ENCODE measurements around the gene NPTN. TPM values are rescaled to one million over a fixed set of nuclear protein-coding genes. Genes with fewer than 3 reads are reported as not detected.

Gene NPTN
- total RNA-seq, 2 experiments from 2014 or later: 41.5 to 43.2 TPM

GRCh38 chr15:73679964-73680363, 46.8 kb upstream of the NPTN start:
- ChIA-PET CTCF (ENCODE audit: unreplicated experiment) (no interaction called here), POLR2A (no interaction called here)
- H2AFZ ChIP-seq (ENCODE audit: low read length): no peak overlapping the region
- no peaks in the 10 kb centered on the region for H3K36me3 ChIP-seq (ENCODE audit: insufficient read depth, low read length)
- H4K20me1 ChIP-seq (ENCODE audit: insufficient read depth, low read length): no peaks in the 10 kb centered on the region
- BruUV-seq (replicated peaks): no TSS peak
- TF ChIP-seq EZH2phosphoT487 (IDR thresholded peaks at IDR 0.05; ENCODE audit: borderline replicate concordance, low read depth, low read length): no peak
- no peak for TF ChIP-seq CTCF (conservative IDR thresholded peaks at IDR 0.05; ENCODE audit: low read length)
- H3K9me3 ChIP-seq (ENCODE audit: low read length): no peaks in the 10 kb centered on the region
- intact Hi-C loops (cut with micrococcal nuclease; ENCODE audit: unreplicated experiment): no loop called here
- no peaks in the 10 kb centered on the region for H3K9me2 ChIP-seq (ENCODE audit: insufficient read depth, low read length)
- no peak for DNase-seq (ENCODE audit: low spot score)
- H3K27ac ChIP-seq (ENCODE audit: low read depth, low read length, poor library complexity, severe bottlenecking): no peak overlapping the region
- H3K4me1 ChIP-seq (ENCODE audit: insufficient read depth, low read length, poor library complexity, severe bottlenecking): no peaks in the 10 kb centered on the region
- no peak overlapping the region for H3K4me2 ChIP-seq (ENCODE audit: low read length)
- no peaks in the 10 kb centered on the region for H3K79me2 ChIP-seq (ENCODE audit: insufficient read depth, low read depth, low read length)
- no peak overlapping the region for H3K4me3 ChIP-seq (ENCODE audit: low read depth, low read length, poor library complexity, severe bottlenecking)

DNA sequence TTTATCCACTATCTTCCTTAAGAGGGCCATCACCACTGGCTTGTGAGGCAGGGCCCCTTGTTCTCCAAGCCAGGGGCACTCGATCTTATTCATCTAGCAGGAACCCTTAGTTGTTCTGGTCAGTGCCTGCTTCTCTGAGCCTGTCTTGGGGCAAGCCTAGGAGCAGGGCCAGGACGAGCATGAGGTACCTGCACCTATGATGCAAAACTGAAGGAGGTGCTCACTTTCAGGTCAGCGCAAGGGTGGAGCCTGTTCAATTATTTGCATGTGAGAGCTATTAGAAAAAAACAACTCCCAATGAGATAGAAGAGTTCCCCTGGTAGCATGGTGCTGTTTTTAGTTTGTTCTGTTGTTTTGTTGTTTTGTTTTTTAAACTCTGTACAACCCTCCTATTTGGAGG, 46.0 kb upstream of the NPTN start:
- intact Hi-C loops (cut with micrococcal nuclease; ENCODE audit: unreplicated experiment): no loop called here
- Histone ChIP-seq H3K9me3 (ENCODE audit: low read length) (no peaks in the 10 kb centered on the region), H3K4me3 (ENCODE audit: low read depth, low read length, poor library complexity, severe bottlenecking) (no peak overlapping the region), H3K79me2 (ENCODE audit: insufficient read depth, low read depth, low read length) (no peaks in the 10 kb centered on the region), H3K4me2 (ENCODE audit: low read length) (no peak overlapping the region), H3K9me2 (ENCODE audit: insufficient read depth, low read length) (no peaks in the 10 kb centered on the region), H3K36me3 (ENCODE audit: insufficient read depth, low read length) (no peaks in the 10 kb centered on the region), H3K27ac (ENCODE audit: low read depth, low read length, poor library complexity, severe bottlenecking) (no peak overlapping the region), H3K4me1 (ENCODE audit: insufficient read depth, low read length, poor library complexity, severe bottlenecking) (no peaks in the 10 kb centered on the region), H2AFZ (ENCODE audit: low read length) (no peak overlapping the region), H4K20me1 (ENCODE audit: insufficient read depth, low read length) (no peaks in the 10 kb centered on the region)
- DNase-seq (ENCODE audit: low spot score): no peak
- ChIA-PET CTCF (ENCODE audit: unreplicated experiment) (no interaction called here), POLR2A (no interaction called here)
- no peak for TF ChIP-seq EZH2phosphoT487 (IDR thresholded peaks at IDR 0.05; ENCODE audit: borderline replicate concordance, low read depth, low read length)
- TF ChIP-seq CTCF (conservative IDR thresholded peaks at IDR 0.05; ENCODE audit: low read length): no peak
- no TSS peak for BruUV-seq (replicated peaks)

GRCh38 chr15:73678498-73678897, 45.3 kb upstream of the NPTN start:
- no peaks in the 10 kb centered on the region for H3K9me3 ChIP-seq (ENCODE audit: low read length)

More at GRCh38 chr15:73678498-73678897, 45.3 kb upstream of the NPTN start:
- H3K79me2 ChIP-seq (ENCODE audit: insufficient read depth, low read depth, low read length): no peaks in the 10 kb centered on the region
- no peak overlapping the region for H3K4me3 ChIP-seq (ENCODE audit: low read depth, low read length, poor library complexity, severe bottlenecking)
- POLR2A ChIA-PET: no interaction called here
- no TSS peak for BruUV-seq (replicated peaks)
- no peaks in the 10 kb centered on the region for H3K4me1 ChIP-seq (ENCODE audit: insufficient read depth, low read length, poor library complexity, severe bottlenecking)
- CTCF ChIA-PET (ENCODE audit: unreplicated experiment): no interaction called here
- no peaks in the 10 kb centered on the region for H4K20me1 ChIP-seq (ENCODE audit: insufficient read depth, low read length)
- no peaks in the 10 kb centered on the region for H3K9me2 ChIP-seq (ENCODE audit: insufficient read depth, low read length)
- no peak for DNase-seq (ENCODE audit: low spot score)
- no peaks in the 10 kb centered on the region for H3K36me3 ChIP-seq (ENCODE audit: insufficient read depth, low read length)
- no peak overlapping the region for H3K27ac ChIP-seq (ENCODE audit: low read depth, low read length, poor library complexity, severe bottlenecking)
- no peak overlapping the region for H2AFZ ChIP-seq (ENCODE audit: low read length)
- no peak overlapping the region for H3K4me2 ChIP-seq (ENCODE audit: low read length)
- intact Hi-C loops (cut with micrococcal nuclease; ENCODE audit: unreplicated experiment): no loop called here
- TF ChIP-seq EZH2phosphoT487 (IDR thresholded peaks at IDR 0.05; ENCODE audit: borderline replicate concordance, low read depth, low read length): no peak
- TF ChIP-seq CTCF (conservative IDR thresholded peaks at IDR 0.05; ENCODE audit: low read length): no peak
